Vagina (tissue), 2 donors: ENCODE measurements around the gene FCER2. TPM values are rescaled to one million over a fixed set of nuclear protein-coding genes. Genes with fewer than 3 reads are reported as not detected.

Experiments
- DNase-seq, 2 donors: peaks; one replicate each; pipeline ENCODE4 v3.0.0-alpha.2; 2017; ENCODE audit errors: extremely low spot score in 2 of 2
- H3K27ac ChIP-seq: fragments of 200-600 bp; sonication (generic); one replicate; pipeline ENCODE4 v1.5.1; 2019
- H3K27me3 ChIP-seq: fragments of 200-600 bp; sonication (generic); one replicate; pipeline ENCODE4 v1.5.1; 2019
- H3K36me3 ChIP-seq, 2 donors: fragments of 200-600 bp; sonication (generic); one replicate each; pipeline ENCODE4 v1.5.1; 2017 to 2019
- H3K4me1 ChIP-seq: fragments of 200-600 bp; sonication (generic); one replicate; pipeline ENCODE4 v1.5.1; 2019
- H3K4me3 ChIP-seq, 2 donors: fragments of 200-600 bp; sonication (generic); 1 replicate in 1 of 2; 2 replicates in 1 of 2; pipeline ENCODE4 v1.5.1; 2016 to 2019
- H3K9me3 ChIP-seq: fragments of 200-600 bp; sonication (generic); one replicate; pipeline ENCODE4 v1.5.1; 2019
- CTCF ChIP-seq, 3 experiments: fragments of 450-650 bp in 2 of 3; fragments of 200-600 bp in 1 of 3; sonication (generic) in 1 of 3; IDR thresholded peaks; one replicate each; pipeline ENCODE4 v1.5.1; 2017 to 2019; ENCODE audit warnings: antibody characterized with exemption in 3 of 3, mild to moderate bottlenecking in 2 of 3, moderate library complexity in 2 of 3
- POLR2A ChIP-seq, 2 donors: fragments of 450-650 bp; IDR thresholded peaks; one replicate each; pipeline ENCODE4 v1.6.1; 2017; ENCODE audit warnings: antibody characterized with exemption in 2 of 2, mild to moderate bottlenecking in 2 of 2, moderate library complexity in 2 of 2
- POLR2AphosphoS5 ChIP-seq, 2 donors: sonication (generic); formaldehyde crosslinking; IDR thresholded peaks; one replicate each; pipeline ENCODE4 v1.9.0; 2017; ENCODE audit warnings: antibody characterized with exemption in 2 of 2, mild to moderate bottlenecking in 2 of 2, low read depth in 1 of 2; ENCODE audit not compliant: insufficient read depth in 1 of 2
- intact Hi-C: fragments of 100-400 bp; cut with DNase I; formaldehyde crosslinking; loops from one replicate; pipeline ENCODE4 v1.15.1; 2023
- total RNA-seq: library from RNA; depleted of rRNA; stranded (reverse); fragments of >200 nt; gene quantifications from one replicate; pipeline ENCODE4 v1.2.3, GENCODE V29; 2016

Gene FCER2
- total RNA-seq, 1 donor from 2014 or later, result not detected

DNA sequence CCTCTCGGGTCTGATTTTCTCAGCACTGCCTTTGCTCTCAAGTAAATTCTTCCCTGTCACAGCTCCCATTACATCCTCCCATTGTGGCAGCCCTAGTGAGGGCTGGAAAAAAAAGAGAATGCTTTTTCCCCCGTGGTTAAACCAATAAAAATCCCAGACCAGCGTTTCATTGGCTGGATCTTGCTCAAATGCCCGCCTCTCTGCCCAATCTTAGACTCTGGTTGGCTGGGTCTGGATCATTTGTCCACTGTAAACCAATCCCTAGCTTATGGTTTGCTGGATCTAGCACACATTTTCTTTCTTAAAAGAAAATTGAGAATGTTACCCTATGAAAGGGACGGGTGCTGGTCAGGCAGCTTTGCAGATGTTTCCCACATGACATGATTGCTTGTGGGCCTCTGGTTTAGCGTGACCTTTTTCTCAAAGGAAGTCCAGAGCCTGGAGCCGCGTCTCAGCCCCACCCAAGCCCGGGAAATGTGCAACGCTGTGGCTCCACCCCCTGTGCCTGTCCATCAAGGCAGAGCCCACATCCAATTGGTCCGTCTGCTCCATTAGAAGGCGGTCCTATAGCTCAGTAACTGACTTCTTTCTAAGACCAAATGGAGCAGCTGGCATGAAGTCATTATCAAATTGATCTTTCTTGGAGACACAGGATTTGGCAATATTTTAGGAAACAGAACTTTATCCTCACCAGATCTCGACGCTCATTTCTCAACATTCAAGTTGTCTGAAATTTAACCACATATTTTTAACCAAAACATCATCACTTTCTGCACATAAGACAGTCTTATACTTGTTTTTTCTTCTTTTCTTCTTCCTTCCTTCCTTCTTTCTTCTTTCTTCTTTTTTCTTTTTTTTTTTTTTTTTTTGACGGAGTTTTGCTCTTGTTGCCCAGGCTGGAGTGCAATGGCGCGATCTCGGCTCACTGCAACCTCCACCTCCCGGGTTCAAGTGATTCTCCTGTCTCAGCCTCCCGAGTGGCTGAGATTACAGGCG is 27.6 kb downstream of the FCER2 start:
- Histone ChIP-seq H3K27me3 (no peaks in the 10 kb centered on the region), H3K4me3 (no peak overlapping the region), H3K9me3 (no peaks in the 10 kb centered on the region), H3K27ac (no peak overlapping the region), H3K4me1 (no peaks in the 10 kb centered on the region), H3K36me3 (no peaks in the 10 kb centered on the region)
- intact Hi-C loops, result no loop called here
- no peak for DNase-seq
- TF ChIP-seq POLR2A (IDR thresholded peaks at IDR 0.05) (no peak), CTCF (IDR thresholded peaks at IDR 0.05) (no peak), POLR2AphosphoS5 (IDR thresholded peaks at IDR 0.05; ENCODE audit: insufficient read depth in 1 of 2, low read depth in 1 of 2) (no peak)

DNA sequence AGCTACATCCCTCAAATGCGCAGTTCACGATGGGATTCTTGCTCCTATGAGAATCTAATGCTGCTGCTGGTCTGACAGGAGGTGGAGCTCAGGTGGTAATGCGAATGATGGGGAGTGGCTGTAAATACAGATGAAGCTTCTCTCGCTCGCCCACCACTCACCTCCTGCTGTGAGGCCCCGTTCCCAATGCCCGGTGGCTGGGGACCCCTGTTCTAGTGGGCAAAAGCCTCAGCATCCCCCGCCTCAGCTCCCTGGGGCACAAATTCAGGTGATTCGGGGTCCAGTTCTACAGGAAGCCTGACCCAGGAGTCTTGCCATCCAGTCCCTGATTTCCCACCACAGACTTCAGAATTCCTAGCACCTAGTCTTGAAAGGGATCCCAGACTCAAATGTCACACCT is 29.4 kb downstream of the FCER2 start:
- Histone ChIP-seq H3K4me1 (no peaks in the 10 kb centered on the region), H3K4me3 (no peak overlapping the region), H3K27me3 (no peaks in the 10 kb centered on the region), H3K9me3 (no peaks in the 10 kb centered on the region), H3K27ac (no peak overlapping the region), H3K36me3 (no peaks in the 10 kb centered on the region)
- intact Hi-C loops, result no loop called here
- DNase-seq, result no peak
- TF ChIP-seq POLR2A (IDR thresholded peaks at IDR 0.05) (no peak), POLR2AphosphoS5 (IDR thresholded peaks at IDR 0.05; ENCODE audit: insufficient read depth in 1 of 2, low read depth in 1 of 2) (no peak), CTCF (IDR thresholded peaks at IDR 0.05) (no peak)

DNA sequence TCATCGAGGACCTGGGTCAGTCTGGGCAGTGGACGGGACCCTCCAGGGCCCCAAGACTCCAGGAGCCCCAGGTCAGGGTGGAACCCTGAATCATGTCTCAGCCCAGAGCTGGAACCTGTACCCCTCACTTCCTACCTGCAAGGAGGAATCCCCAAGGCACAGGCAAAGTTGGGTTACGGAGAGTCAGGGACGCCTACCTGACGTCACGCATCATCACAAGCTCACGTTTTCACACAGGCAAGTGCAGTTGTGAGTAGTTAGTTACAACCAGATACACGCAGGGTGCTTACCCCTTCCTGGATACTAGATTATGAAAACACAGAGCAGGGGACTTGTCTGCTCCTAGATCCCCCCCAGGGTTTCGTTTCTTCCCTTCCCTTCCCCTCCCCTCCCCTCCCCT is 31.1 kb downstream of the FCER2 start:
- DNase-seq, result no peak
- no peaks in the 10 kb centered on the region for H3K36me3 ChIP-seq
- no peaks in the 10 kb centered on the region for H3K27me3 ChIP-seq
- H3K9me3 ChIP-seq, result no peaks in the 10 kb centered on the region
- no peak for TF ChIP-seq POLR2A (IDR thresholded peaks at IDR 0.05)
- TF ChIP-seq CTCF (IDR thresholded peaks at IDR 0.05), result no peak
- no peak for TF ChIP-seq POLR2AphosphoS5 (IDR thresholded peaks at IDR 0.05; ENCODE audit: insufficient read depth in 1 of 2, low read depth in 1 of 2)
- no peak overlapping the region for H3K27ac ChIP-seq
- no peak overlapping the region for H3K4me3 ChIP-seq
- no peaks in the 10 kb centered on the region for H3K4me1 ChIP-seq
- intact Hi-C loops, result no loop called here

DNA sequence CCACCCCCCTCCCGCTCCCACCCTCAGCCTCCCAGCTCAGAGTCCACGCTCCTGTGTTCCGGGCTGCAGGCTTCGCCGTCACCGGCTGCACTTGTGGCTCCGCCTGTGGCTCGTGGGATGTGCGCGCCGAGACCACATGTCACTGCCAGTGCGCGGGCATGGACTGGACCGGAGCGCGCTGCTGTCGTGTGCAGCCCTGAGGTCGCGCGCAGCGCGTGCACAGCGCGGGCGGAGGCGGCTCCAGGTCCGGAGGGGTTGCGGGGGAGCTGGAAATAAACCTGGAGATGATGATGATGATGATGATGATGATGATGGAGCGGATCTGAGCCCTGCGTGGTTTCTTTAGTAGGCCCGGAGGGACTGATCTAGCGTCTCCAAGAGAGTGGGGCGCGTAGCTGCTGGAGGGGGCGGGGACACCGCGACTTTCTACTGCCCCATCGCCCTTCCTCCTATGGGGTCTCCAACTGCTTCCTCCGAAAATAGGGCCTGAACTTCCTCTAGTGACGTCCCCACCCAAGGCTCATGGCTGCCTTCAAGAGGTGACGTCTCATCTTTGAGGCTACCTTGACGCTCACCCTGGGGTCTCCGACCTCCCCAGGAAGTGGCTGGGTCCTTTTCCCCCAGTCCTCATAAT is 31.7 kb downstream of the FCER2 start:
- no peaks in the 10 kb centered on the region for H3K4me1 ChIP-seq
- H3K9me3 ChIP-seq, result no peaks in the 10 kb centered on the region
- intact Hi-C loops, result no loop called here
- H3K27me3 ChIP-seq, result no peaks in the 10 kb centered on the region
- H3K36me3 ChIP-seq, result no peaks in the 10 kb centered on the region
- H3K4me3 ChIP-seq, result no peak overlapping the region
- H3K27ac ChIP-seq, result no peak overlapping the region
- DNase-seq, result no peak
- TF ChIP-seq POLR2AphosphoS5 (IDR thresholded peaks at IDR 0.05; ENCODE audit: insufficient read depth in 1 of 2, low read depth in 1 of 2) (no peak), POLR2A (IDR thresholded peaks at IDR 0.05) (no peak), CTCF (IDR thresholded peaks at IDR 0.05) (no peak)

- no peak for DNase-seq
- no peaks in the 10 kb centered on the region for H3K36me3 ChIP-seq
- no peak for TF ChIP-seq POLR2A (IDR thresholded peaks at IDR 0.05)
- no peak for TF ChIP-seq POLR2AphosphoS5 (IDR thresholded peaks at IDR 0.05; ENCODE audit: insufficient read depth in 1 of 2, low read depth in 1 of 2)
- no peak for TF ChIP-seq CTCF (IDR thresholded peaks at IDR 0.05)
- no peaks in the 10 kb centered on the region for H3K4me1 ChIP-seq
- no peak overlapping the region for H3K4me3 ChIP-seq
- H3K9me3 ChIP-seq, result no peaks in the 10 kb centered on the region
- intact Hi-C loops, result no loop called here
- H3K27ac ChIP-seq, result no peak overlapping the region
- H3K27me3 ChIP-seq, result no peaks in the 10 kb centered on the region
These were observed 32.3 kb downstream of the FCER2 start for GRCh38 chr19:7669641-7670040.
